Muscle of arm (tissue), 12 donors: ENCODE results near the gene TAF6. TPM values are rescaled to one million over a fixed set of nuclear protein-coding genes. Genes with fewer than 3 reads are reported as not detected.

Experiments
- DNase-seq: peaks from one replicate; pipeline ENCODE4 v3.0.0-alpha.2; 2013
- polyA plus RNA-seq, 12 donors: library from polyadenylated mRNA; unstranded; fragments of 120-200 nt; gene quantifications; one replicate each; pipeline ENCODE4 v1.2.1, GENCODE V29; 2013; ENCODE audit not compliant: insufficient read length in 12 of 12

Gene TAF6
- polyA plus RNA-seq, 12 donors = 30.6 to 46.7 (median 35.1) TPM; not detected in 1

- no peak for DNase-seq
Observed at GRCh38 chr7:100126239-100126930, 7.2 kb upstream of the TAF6 start.

GRCh38 chr7:100124301-100125230 is 5.4 kb upstream of the TAF6 start:
- no peak for DNase-seq

- no peak for DNase-seq
Observed at GRCh38 chr7:100122568-100122967, 3.4 kb upstream of the TAF6 start.

- DNase-seq = no peak
Observed at GRCh38 chr7:100122067-100122466, 2.9 kb upstream of the TAF6 start.

- no peak for DNase-seq
Observed at GRCh38 chr7:100120733-100121036, 1.5 kb upstream of the TAF6 start.

- DNase-seq = peak; percentile 80
Observed at GRCh38 chr7:100119970-100120732, 993 bp upstream of the TAF6 start.

- no peak for DNase-seq
Observed at GRCh38 chr7:100118388-100119071, 628 bp downstream of the TAF6 start.

- no peak for DNase-seq
Observed at GRCh38 chr7:100115026-100115425, 4.1 kb downstream of the TAF6 start.

- no peak for DNase-seq
Observed at GRCh38 chr7:100111914-100112313, 7.2 kb downstream of the TAF6 start.

- DNase-seq = no peak
Observed at GRCh38 chr7:100111156-100111555, 8.0 kb downstream of the TAF6 start.

- no peak for DNase-seq
Observed at GRCh38 chr7:100109521-100110163, 9.5 kb downstream of the TAF6 start.

- no peak for DNase-seq
Observed at GRCh38 chr7:100107890-100108289, 11.3 kb downstream of the TAF6 start.

GRCh38 chr7:100107125-100107737 is 11.9 kb downstream of the TAF6 start:
- no peak for DNase-seq

GRCh38 chr7:100106633-100107032 is 12.5 kb downstream of the TAF6 start:
- DNase-seq = no peak

- DNase-seq = no peak
Observed at GRCh38 chr7:100105534-100105933, 13.6 kb downstream of the TAF6 start.

- no peak for DNase-seq
Observed at GRCh38 chr7:100102950-100103840, 16.0 kb downstream of the TAF6 start.

- peak; percentile 98 for DNase-seq
Observed at GRCh38 chr7:100101016-100101862, 17.9 kb downstream of the TAF6 start, which contains the start of the genes AP4M1 and MCM7. AP4M1 (plus strand) TSS chr7:100101643; CDS start chr7:100101715, 72 bp downstream. MCM7 (minus strand) TSS chr7:100101397; CDS start chr7:100101294, 103 bp downstream.

- peak; percentile 96 for DNase-seq
Observed at GRCh38 chr7:100100420-100101015, 18.6 kb downstream of the TAF6 start.
